GM18505 (cell line): Measurements from ENCODE around the gene CBFA2T3.

Source experiments
- ATAC-seq: cut with Tn5 transposase; IDR thresholded peaks from one replicate; pipeline ENCODE4 v1.9.1; 2021; ENCODE audit not compliant: unreplicated experiment
- POLR2A ChIP-seq: IDR thresholded peaks from 4 replicates; pipeline ENCODE4 v1.6.1; 2011; ENCODE audit warnings: borderline replicate concordance; ENCODE audit not compliant: insufficient read depth, insufficient read length; ENCODE audit errors: extremely low read depth

CBFA2T3 gene

GRCh38 chr16:88977018-88977811 is at the start of gene CBFA2T3:
Gene CBFA2T3 (minus strand): TSS chr16:88977207. CDS start chr16:88976807, 400 bp downstream.
- ATAC-seq = no peak
- peak; percentile 73 for TF ChIP-seq POLR2A

GRCh38 chr16:89026121-89026612 is 49.2 kb upstream of the CBFA2T3 start:
- no peak for TF ChIP-seq POLR2A
- ATAC-seq = peak; percentile 64

GRCh38 chr16:89025636-89026035 is 48.6 kb upstream of the CBFA2T3 start:
- ATAC-seq = no peak
- no peak for TF ChIP-seq POLR2A

- ATAC-seq = no peak
- no peak for TF ChIP-seq POLR2A
These were observed 47.6 kb upstream of the CBFA2T3 start for GRCh38 chr16:89024546-89025060.

- no peak for TF ChIP-seq POLR2A
- no peak for ATAC-seq
These were observed 46.9 kb upstream of the CBFA2T3 start for GRCh38 chr16:89023621-89024511.

GRCh38 chr16:89023151-89023551 is 46.1 kb upstream of the CBFA2T3 start:
- ATAC-seq = no peak
- TF ChIP-seq POLR2A = no peak

GRCh38 chr16:89022051-89022836 is 45.2 kb upstream of the CBFA2T3 start:
- no peak for TF ChIP-seq POLR2A
- no peak for ATAC-seq

GRCh38 chr16:89020925-89021595 is 44.1 kb upstream of the CBFA2T3 start:
- TF ChIP-seq POLR2A = no peak
- no peak for ATAC-seq

- TF ChIP-seq POLR2A = no peak
These were observed 43.3 kb upstream of the CBFA2T3 start for GRCh38 chr16:89020068-89020924.

GRCh38 chr16:89019511-89019910 is 42.5 kb upstream of the CBFA2T3 start:
- no peak for ATAC-seq
- TF ChIP-seq POLR2A = no peak

More at GRCh38 chr16:89020068-89020924, 43.3 kb upstream of the CBFA2T3 start:
- no peak for ATAC-seq
